ENCODE data around the gene DACT1.

Gene DACT1

GRCh38 chr14:58635091-58635830 lies 2.5 kb upstream of the DACT1 start:
- DNase-seq (ENCODE audit: low spot score), result no peak

GRCh38 chr14:58636129-58636528 lies 1.6 kb upstream of the DACT1 start:
- DNase-seq (ENCODE audit: low spot score), result no peak

DNA sequence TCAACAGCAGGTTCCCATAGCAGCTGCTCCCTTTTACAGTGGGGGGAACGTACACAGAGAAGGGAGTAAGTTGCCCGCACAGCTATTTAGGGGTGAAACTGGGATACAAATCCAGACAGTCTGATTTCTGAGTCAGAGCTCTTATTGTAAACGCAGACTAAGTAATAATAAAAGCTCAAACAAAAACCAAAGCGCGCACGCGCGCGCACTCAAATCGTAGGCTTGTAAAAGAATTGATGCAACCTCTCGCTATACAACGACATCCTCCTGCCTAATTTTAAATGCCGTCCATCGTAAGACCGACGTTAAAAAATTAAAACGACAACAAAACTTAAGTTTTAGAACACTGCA lies 747 bp upstream of the DACT1 start:
- DNase-seq (ENCODE audit: low spot score), result peak; percentile 80

GRCh38 chr14:58638231-58639197 lies 752 bp downstream of the DACT1 start:
- peak; percentile 46 for DNase-seq (ENCODE audit: low spot score)

- no peak for DNase-seq (ENCODE audit: low spot score)
Measured at GRCh38 chr14:58639198-58639565, 1.4 kb downstream of the DACT1 start.

DNA sequence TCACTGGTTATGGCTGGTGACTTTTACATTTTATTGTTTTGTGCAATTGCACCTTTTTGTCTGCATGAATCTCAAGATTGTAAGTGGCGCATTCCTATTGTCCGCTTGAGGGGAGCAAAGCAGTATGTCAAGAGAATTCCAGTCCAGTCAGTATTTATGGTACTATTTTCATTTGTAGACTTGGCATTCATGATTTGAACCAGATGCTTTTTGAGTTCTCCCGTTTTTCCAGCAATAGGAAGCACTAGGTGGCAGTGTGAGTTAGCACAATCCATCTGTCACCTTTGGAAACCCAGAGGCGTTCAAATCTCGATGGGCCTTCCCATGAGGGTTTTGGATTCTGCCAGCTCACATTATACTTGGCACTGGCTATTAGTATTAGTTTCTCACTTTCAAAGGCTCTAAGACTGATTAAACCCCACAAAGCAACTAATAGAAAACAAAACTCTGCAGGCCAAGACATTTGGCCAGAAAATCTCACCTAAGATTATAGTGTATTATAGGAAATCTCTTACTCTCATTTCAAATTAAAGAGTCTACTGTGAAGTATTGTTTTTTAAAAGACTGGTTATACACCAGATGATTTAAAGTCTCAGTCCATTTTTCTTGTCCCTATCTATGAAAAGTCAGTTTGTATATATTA lies 2.2 kb downstream of the DACT1 start:
- peak; percentile 80 for DNase-seq (ENCODE audit: low spot score)

GRCh38 chr14:58640959-58641358 lies 3.2 kb downstream of the DACT1 start:
- no peak for DNase-seq (ENCODE audit: low spot score)

- DNase-seq (ENCODE audit: low spot score), result no peak
Measured at GRCh38 chr14:58641509-58641908, 3.7 kb downstream of the DACT1 start.

- DNase-seq (ENCODE audit: low spot score), result no peak
Measured at GRCh38 chr14:58643366-58643765, 5.6 kb downstream of the DACT1 start.

DNA sequence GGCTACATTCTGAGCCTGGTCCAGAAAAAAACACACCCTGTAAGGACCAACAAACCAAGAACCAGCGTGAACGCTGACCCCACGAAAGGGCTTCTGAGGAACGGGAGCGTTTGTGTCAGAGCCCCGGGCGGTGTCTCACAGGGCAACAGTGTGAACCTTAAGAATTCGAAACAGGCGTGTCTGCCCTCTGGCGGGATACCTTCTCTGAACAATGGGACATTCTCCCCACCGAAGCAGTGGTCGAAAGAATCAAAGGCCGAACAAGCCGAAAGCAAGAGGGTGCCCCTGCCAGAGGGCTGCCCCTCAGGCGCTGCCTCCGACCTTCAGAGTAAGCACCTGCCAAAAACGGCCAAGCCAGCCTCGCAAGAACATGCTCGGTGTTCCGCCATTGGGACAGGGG lies 7.9 kb downstream of the DACT1 start:
- DNase-seq (ENCODE audit: low spot score), result no peak

- no peak for DNase-seq (ENCODE audit: low spot score)
Measured at GRCh38 chr14:58646479-58646878, 8.7 kb downstream of the DACT1 start.

GRCh38 chr14:58647777-58648176 lies 10.0 kb downstream of the DACT1 start:
- no peak for DNase-seq (ENCODE audit: low spot score)

GRCh38 chr14:58650857-58651256 lies 13.1 kb downstream of the DACT1 start:
- DNase-seq (ENCODE audit: low spot score), result no peak

GRCh38 chr14:58656671-58657411 lies 19.1 kb downstream of the DACT1 start:
- no peak for DNase-seq (ENCODE audit: low spot score)

- DNase-seq (ENCODE audit: low spot score), result no peak
Measured at GRCh38 chr14:58659061-58659460, 21.3 kb downstream of the DACT1 start.

- no peak for DNase-seq (ENCODE audit: low spot score)
Measured at GRCh38 chr14:58659846-58660245, 22.1 kb downstream of the DACT1 start.

DNA sequence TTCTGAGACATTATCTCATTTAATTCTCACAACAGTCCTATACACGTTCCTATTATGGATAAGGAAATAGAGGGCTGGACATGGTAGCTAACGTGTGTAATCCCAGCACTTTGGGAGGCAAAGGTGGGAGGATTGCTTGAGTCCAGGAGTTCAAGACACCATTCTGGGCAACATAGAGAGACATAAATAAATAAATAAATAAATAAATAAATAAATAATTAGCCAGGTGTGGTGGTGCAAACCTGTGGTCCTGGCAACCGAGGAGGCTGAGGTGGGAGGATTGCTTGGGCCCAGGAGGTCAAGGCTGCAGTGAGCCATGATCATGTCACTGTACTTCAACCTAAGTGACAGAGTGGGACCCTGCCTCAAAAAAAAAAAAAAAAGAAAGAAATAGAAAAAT lies 22.6 kb downstream of the DACT1 start:
- DNase-seq (ENCODE audit: low spot score), result no peak

GRCh38 chr14:58662018-58662417 lies 24.3 kb downstream of the DACT1 start:
- no peak for DNase-seq (ENCODE audit: low spot score)

DNA sequence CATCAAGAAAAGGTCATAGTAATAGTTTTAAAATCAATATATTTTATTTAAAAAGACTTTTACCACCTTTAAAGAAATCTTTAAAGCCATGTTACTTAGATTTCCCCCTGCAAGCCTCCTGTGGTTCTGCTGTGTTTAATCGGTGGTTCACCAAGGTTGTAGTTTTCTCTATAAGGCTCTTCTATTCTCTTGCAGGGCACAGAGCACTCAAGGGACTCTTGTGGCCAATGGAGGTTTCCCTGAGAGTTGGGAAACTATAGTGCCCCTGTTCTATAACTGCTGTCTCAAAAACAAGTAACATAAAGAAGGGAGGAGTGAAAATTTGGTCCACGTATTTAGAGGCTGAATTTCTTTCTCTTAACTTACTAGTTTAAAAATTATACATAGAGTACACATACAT lies 25.0 kb downstream of the DACT1 start:
- no peak for DNase-seq (ENCODE audit: low spot score)

DNA sequence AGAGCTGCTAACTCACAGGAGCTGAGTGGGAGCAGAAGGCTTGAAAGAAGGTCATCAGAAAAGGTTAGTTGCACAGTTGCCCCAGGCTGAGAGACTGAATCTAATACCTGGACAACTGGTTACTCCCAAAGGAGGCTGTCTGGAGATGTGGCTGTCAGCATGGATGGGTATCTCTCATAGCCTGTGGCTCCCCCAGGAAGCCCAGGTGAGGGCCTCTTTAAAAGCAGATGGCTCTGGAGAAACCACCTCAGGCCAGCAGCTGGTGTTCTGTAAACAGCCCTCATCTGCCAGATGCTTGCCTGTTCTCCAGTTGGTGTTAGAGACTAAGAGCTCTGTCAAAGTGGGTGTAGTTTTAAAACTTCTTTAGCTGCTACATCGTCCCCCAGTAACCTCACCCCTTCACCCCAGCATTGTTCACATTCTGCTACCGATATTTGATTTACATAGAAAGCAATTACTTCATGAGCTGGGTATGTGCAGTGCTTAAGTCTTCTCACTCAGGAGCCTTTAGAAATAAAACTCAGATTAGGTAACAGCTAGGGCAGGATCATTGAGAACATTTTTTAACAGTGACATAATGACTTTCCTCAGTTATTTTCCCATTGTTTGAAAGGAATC lies 25.8 kb downstream of the DACT1 start:
- peak; percentile 36 for DNase-seq (ENCODE audit: low spot score)

DNA sequence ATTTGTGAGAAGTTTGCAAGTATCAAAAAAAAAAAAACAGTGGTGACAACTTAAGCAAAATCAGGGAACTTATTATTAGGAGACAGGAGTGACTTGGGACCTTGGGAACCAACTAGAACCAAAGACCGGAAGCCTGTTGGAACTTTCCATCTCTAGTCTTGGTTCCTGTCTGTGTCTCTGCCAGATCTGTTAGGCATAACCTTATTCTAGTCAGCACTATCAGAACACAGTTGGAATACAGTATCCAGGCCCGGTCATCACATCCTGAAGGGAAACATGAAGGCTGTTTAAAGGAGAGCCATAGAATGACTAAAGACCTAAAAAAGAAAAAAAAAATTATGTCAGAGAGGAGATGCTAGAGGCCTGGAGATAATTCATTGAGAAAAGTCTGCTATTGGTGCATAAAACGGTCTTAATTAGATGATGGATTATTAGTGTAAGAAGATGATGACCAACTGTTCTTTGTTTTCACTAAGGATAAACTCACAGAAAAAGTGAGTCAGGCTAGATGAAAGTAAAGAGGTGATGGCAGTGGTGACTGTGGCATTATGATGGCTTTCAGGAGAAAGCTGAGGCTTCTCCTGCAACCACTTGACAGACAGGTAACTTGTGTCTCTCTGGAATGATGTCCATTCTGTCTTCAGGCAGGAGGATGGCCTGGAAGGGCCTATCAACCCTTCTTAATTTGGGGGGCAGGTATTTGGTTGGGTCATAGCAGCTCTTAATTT lies 28.2 kb downstream of the DACT1 start:
- no peak for DNase-seq (ENCODE audit: low spot score)
